Bronchial epithelial cell (primary cell): Measurements from ENCODE around the gene USP16. TPM values are rescaled to one million over a fixed set of nuclear protein-coding genes. Genes with fewer than 3 reads are reported as not detected.

Source experiments
- DNase-seq: peaks from one replicate; pipeline ENCODE4 v3.0.0-alpha.2; 2010; ENCODE audit warnings: low read depth
- FAIRE-seq: peaks from 2 replicates; lab custom pipeline; 2011; peaks lifted over from hg19 to GRCh38; lab: Jason Lieb, UNC
- H3K27me3 ChIP-seq: 2 replicates; pipeline ENCODE4 v1.5.1; 2011; ENCODE audit warnings: low read length; ENCODE audit not compliant: control insufficient read depth, insufficient read depth
- H3K36me3 ChIP-seq: 2 replicates; pipeline ENCODE4 v1.5.1; 2011; ENCODE audit warnings: low read length; ENCODE audit not compliant: control insufficient read depth, insufficient read depth
- H3K4me3 ChIP-seq: 2 replicates; pipeline ENCODE4 v1.5.1; 2011; ENCODE audit warnings: mild to moderate bottlenecking, low read depth, low read length, control low read depth
- CTCF ChIP-seq: IDR thresholded peaks from 2 replicates; pipeline ENCODE4 v1.5.1; 2011; ENCODE audit warnings: mild to moderate bottlenecking, moderate library complexity, low read length, control low read depth, inconsistent platforms; ENCODE audit not compliant: insufficient read depth, severe bottlenecking
- total RNA-seq: library from RNA; depleted of rRNA; stranded (reverse); fragments of >200 nt; gene quantifications from 2 replicates; pipeline ENCODE4 v1.2.1, GENCODE V29; 2014

The USP16 gene
- total RNA-seq, 1 donor from 2014 or later = 32.1 TPM

GRCh38 chr21:29091033-29091432 lies 66.6 kb downstream of the USP16 start:
- Histone ChIP-seq H3K4me3 (no peak overlapping the region), H3K27me3 (no peaks in the 10 kb centered on the region), H3K36me3 (no peaks in the 10 kb centered on the region)
- DNase-seq = peak; percentile 87
- FAIRE-seq = no peak
- no peak for TF ChIP-seq CTCF

GRCh38 chr21:29092102-29092959 lies 67.9 kb downstream of the USP16 start:
- Histone ChIP-seq H3K36me3 (no peaks in the 10 kb centered on the region), H3K4me3 (no peak overlapping the region), H3K27me3 (no peaks in the 10 kb centered on the region)
- DNase-seq (peak; percentile 23), FAIRE-seq (no peak)
- TF ChIP-seq CTCF = no peak

- FAIRE-seq = no peak
- H3K36me3 ChIP-seq = no peaks in the 10 kb centered on the region
- DNase-seq = no peak
- no peak for TF ChIP-seq CTCF
- no peaks in the 10 kb centered on the region for H3K27me3 ChIP-seq
- no peak overlapping the region for H3K4me3 ChIP-seq
Observed at GRCh38 chr21:29096218-29097015, 71.9 kb downstream of the USP16 start.

- H3K4me3 ChIP-seq = no peak overlapping the region
- FAIRE-seq = no peak
- no peaks in the 10 kb centered on the region for H3K27me3 ChIP-seq
- TF ChIP-seq CTCF = no peak
- no peak for DNase-seq
- no peaks in the 10 kb centered on the region for H3K36me3 ChIP-seq
Observed at GRCh38 chr21:29098156-29098555, 73.7 kb downstream of the USP16 start.

- no peak for FAIRE-seq
- no peak overlapping the region for H3K4me3 ChIP-seq
- DNase-seq = no peak
- no peaks in the 10 kb centered on the region for H3K36me3 ChIP-seq
- no peak for TF ChIP-seq CTCF
- no peaks in the 10 kb centered on the region for H3K27me3 ChIP-seq
Observed at GRCh38 chr21:29102791-29103257, 78.4 kb downstream of the USP16 start.

Other genes starting within 250 kb of the USP16 start
- gene LTN1, start 31.8 kb upstream of the USP16 start, total RNA-seq = 22.4 and 25.0 TPM in 2 replicates
- 5.0 and 7.6 TPM in 2 replicates for gene RWDD2B, start 5.3 kb upstream of the USP16 start, total RNA-seq
- 117 and 222 TPM in 2 replicates for gene CCT8, start 49.0 kb downstream of the USP16 start, total RNA-seq
- gene MAP3K7CL, start 106.0 kb downstream of the USP16 start, total RNA-seq = 5.8 and 8.1 TPM in 2 replicates